Right kidney (tissue), 1 donor: ENCODE measurements around the gene CISTR.
"Not testable (repeated sequence)": the region's sequence is repeated elsewhere in the genome, so short reads cannot be mapped to it uniquely, and the experiment has no call there.

Experiments
- DNase-seq: peaks from one replicate; pipeline ENCODE4 v3.0.0-alpha.2; 2016

Gene CISTR

DNA sequence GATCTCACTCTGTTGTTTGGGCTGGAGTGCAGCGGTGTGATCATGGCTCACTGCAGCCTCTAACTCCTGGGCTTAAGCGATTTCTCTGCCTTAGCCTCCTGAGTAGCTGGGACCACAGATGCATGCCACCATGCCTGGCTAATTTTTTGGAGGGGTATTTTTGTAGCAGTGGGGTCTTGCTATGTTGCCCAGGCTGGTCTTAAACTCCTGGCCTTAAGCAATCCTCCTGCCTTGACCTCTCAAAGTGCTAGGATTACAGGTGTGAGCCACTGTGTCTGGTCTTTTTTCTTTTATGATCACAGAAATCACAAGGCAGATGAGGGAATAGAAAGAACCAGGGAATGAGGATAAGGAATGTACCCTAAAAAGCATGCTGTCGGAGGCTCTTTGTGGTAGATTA lies 11.0 kb upstream of the CISTR start:
- not testable (repeated sequence) for DNase-seq

DNA sequence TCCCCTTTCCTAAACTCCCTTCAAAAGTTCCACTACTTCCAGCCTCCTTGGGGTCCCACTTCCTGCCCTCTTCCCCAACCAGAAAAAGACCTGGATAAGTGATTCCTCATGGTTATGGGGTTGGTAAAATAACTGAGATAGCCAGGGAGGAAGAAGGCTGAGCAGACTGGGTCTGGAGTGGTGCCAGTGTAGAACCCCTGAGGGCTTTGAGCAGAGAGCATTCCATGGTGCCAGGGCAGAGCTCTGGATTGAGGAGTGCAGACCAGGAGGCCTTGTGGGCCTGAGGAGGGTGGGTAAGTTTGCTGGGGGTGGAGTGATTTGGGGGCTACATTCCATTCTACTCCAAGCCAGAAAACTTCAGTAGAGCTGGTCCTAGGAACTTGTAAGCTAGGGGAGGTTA lies 9.5 kb upstream of the CISTR start:
- no peak for DNase-seq

DNA sequence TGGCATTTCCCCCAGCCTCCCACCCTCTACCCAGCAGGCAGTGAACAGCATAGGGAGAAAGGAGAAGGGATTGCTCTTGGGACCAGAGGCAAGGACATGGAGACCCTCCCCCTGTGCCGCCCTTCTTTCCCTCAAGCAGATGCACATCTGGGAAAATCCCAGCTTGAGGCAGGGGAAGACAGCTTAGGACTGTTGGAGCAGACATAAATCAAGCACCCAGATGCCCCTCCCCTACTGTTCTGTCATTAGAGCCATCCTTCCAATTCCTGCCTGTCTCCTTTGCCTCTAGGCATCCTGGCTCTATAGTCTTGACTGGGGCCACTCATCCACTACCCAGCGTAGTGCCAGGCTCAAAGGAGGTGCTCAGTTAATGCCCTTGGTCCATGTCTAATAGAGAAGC lies 7.5 kb upstream of the CISTR start:
- no peak for DNase-seq

DNA sequence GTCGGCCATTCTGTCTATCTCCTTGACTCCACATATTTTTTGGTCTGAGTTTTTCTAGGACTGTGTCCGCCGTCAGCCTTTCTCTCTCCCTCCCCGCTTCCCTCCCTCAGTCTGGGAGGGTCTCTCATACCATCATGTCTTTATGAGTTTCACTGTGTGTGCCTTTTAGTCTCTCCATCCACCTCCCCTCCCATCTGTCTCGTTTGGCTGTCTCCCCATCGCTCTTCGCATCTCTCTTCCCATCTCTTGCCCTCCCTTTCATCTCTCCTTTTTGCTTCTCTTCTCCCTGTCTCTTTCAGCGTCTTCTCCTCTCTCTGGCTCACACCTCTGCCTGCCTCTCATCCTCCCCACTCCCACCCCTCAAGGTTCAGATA lies 6.9 kb upstream of the CISTR start:
- no peak for DNase-seq

DNA sequence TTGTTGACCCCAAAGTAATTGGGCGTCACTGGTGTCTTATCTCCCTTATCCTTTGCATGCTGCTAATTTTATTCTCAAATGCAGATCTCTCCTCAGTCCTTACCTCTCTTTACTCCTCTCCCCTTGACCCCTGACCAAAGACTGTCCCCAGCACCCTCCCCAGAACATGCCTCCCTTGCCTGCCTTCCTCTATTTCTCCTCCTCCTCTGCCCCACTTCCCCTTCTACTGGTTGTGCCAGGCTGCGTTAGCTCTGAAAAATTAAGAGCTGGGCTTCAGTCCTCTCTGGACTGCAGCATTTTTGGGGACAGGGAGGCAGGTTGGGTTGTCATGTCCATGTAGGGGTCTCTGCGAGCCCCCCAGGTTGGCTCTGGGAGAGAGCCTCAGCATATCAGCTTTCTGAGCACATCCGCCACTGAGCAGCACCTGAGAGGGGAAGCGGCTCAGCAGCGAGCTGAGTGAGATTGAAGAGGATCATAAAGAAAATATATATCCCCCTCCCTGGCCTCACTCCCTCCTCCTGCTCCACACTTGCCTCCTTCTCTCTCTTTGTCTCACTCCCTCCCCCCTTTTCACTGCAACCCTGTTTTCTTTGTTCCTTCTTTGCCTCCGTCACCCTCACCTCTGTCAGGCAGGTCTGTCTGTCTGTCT lies 6.4 kb upstream of the CISTR start:
- peak; percentile 56 for DNase-seq

DNA sequence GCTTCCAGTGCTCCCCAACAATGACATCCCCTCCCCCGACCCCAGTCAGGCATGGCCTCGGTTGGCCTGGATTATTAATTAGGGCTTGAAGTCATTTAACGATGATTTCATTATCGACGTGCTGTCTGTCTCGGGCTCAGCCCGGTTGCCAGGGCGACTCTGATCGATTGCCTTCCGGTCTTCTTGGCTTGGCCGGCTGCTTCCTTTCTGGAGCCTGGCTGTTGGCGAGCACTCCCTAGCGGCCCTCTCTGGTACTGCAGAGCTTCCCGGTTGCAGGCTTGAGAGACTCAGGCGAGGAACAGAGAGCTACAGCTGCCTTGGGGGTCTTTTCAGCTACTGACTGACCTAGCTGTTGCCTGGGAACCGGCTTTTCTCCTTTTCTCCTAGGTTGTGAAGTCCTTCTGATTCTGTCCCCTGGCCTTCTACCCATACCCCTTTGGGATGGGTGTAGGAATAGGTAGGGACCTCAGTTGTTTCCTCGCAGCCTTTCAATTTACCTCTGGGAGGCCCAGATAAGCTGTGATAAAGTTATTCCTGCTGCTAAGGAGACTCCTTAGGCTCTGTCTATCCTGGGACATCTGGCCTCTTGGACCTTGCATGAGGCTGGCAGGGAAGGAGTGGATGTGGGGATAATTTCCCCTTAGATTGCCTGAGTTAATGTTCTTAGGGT lies 5.5 kb upstream of the CISTR start:
- peak; percentile 67 for DNase-seq

DNA sequence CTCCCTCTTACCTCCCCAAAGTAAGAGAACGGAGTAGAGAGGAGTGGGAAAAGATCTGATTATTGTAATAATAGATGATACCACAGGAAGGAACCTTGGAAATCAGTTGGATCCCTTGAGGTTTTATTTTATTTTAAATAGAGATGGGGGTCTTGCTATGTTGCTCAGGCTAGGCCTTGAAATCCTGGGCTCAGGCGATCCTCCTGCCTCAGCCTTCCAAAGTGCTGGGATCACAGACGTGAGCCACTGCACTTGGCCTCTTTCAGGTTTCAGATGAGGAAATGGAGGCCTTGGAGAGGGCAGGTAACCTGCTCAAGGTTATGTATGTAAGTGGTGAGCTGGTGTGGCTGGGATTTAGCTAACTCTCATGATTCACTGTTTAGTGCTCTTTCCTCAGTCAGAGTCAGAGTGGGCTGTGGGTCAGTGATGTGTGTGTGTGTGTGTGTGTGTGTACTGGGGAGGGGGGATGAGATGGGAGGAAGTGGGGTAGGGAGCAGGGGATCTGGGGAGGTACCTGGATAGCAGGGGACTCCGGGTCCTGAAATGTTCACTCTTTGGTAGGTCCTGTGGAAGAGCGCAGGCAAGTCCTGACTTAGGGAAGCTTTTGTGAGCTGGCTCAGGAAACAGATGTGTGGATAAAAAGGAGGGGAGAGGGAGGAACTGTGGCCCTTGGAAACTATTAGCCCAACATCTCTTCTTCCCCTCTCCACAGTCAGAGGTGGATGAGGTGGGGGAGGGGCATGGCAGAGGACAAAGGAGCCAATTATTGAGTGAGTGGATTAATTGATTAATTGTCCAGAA lies 4.7 kb upstream of the CISTR start:
- no peak for DNase-seq

DNA sequence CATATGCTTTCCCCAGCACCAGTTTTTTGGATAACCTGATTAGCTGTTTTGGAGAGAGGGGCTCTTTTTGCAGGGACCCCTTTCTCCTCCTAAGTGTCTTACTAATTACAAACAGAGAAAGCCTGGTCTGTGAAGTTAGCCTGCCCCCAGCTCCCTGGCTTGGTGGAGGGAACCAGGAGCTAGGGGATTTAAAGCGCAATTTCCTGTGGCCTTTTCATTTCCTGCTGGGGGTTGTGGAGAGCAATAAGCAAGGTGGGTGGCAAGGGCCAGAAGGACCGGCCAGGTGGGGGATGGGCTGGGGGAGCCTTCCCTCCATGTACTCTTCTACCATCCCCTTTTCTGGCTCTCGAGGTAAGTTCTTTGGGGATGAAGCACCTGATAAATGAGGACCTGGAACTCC lies 4.1 kb upstream of the CISTR start:
- DNase-seq, result no peak

DNA sequence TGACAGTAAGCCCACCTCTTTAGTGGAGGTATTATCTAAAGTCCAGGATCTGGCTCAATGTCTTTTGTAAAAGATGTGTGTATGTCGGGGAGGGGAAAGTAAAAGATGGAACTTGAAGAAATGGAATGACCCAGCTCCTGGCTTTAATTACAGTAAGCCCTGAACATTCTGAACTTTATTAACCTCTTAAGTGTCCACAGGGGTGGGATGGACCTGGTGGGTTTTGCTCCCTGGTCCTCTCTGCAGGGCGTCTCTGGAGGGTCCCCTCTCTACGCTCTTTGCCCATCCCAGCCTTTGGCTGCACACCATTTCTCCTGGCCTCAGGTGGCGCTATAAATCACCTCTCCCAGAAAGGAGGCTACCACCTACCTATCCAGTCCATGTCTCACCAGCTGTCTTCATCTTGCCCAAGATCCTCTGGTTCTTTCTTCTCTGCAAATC lies 3.7 kb upstream of the CISTR start:
- no peak for DNase-seq

DNA sequence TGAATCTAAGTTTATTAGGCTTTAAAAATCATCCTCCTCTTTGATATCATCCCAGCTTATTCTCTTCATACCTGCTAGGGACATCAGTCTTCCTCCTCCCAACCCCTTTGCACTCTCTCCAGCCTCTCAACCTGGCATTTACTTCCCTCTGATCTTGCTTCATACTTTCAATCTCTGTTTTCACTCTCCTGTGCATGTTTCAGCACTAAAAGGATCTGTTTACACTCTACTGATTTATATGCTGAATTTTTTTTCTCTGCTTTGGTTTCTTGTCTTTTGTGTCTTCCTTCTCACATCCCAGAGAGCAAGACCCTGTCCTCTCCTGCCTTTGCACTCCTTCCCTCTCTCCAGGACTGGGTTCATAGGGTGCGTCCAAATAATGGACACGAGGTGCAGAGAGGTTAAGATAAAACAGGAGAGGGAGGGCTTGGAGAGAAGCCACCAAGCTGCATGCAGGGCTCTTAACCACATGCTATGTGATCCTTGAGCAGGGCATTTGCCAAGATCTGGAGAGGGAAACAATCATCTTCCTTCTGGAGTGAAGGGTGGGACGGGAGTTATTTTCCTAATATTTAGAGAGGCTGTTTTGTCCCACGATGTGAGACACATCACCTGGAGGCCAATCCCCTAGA lies 3.0 kb upstream of the CISTR start:
- DNase-seq, result peak; percentile 61

DNA sequence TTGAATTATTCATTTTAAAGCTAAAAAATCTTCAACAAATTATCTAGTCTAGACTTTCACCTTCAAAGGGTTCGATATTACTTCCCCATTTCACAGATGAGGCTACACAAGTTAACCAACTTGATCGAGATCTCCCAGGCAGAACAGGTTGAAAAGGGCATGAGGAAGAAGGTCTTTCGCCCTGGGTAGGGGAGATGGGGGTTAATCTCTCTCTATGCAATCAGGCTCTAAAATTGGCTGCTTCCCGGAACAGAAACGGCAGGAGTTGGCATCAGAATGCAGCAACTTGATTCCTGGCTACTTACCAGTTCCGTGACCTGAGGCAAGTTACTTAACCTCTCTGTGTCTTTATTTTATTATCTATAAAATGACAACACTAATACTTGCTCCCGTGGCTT lies 2.4 kb upstream of the CISTR start:
- no peak for DNase-seq

DNA sequence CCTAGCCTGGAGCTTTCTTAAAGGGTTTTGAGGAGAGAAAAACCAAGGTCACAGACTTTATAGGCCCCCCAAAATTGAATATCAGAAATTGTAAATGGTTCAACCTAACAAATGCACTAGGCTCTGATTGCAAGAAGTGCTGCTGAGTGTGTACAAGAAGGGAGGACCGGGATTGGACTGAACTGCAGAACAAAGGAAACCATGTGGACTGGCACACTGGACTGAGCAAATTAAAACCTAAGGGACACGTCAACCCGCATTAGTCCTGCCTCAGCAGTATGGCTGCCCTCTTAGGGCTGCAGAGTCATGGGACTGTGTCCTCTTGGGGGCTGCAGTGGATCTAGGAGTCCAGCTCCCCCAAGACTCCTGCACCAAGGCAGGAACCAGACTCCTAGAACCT lies 842 bp upstream of the CISTR start:
- DNase-seq, result no peak

DNA sequence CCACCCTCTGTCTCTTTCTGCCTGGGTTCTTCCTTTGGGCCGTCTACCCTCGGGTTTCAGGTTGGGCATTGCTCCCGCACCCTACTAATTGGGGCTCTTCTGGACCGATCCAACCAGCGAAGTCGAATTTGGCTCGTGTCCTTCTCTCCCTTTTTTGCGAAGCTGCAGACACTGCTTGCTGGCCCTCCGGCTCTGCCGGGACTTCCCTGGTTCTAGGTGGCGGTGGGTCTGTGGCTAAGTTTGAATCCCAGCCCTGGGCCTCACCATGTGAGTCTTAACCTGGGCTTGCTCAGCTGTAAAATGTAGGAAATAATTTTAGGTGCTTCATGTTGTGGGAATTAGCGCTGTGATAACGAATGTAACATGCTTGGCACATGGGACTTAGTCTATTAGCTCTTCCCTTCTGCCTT lies 418 bp upstream of the CISTR start:
- DNase-seq, result no peak

DNA sequence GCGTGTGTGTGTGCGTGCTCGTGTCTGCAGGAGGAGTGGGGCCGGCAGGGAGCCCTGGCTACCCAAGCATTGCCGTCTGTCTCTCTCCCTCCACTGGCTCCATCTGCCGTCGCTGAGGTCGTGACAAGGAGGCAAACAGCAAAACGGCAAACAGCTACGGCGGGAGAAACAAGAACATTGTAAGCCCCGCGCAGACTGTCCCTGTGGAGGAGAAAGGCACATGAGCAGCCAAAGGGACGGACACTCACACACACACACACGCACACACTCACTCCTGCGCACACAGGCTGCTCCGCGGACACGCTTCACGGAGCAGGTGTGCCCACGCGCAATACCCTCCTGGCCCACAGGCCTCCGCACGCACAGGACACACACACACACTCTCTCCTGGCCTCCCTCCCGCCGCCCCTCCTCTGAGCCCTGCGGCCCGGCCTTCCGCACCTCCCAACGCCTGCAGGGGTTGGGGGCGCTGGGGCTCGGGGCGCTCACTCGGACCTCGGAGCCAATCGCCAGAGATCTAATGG lies 905 bp downstream of the CISTR start:
- DNase-seq, result peak; percentile 79

DNA sequence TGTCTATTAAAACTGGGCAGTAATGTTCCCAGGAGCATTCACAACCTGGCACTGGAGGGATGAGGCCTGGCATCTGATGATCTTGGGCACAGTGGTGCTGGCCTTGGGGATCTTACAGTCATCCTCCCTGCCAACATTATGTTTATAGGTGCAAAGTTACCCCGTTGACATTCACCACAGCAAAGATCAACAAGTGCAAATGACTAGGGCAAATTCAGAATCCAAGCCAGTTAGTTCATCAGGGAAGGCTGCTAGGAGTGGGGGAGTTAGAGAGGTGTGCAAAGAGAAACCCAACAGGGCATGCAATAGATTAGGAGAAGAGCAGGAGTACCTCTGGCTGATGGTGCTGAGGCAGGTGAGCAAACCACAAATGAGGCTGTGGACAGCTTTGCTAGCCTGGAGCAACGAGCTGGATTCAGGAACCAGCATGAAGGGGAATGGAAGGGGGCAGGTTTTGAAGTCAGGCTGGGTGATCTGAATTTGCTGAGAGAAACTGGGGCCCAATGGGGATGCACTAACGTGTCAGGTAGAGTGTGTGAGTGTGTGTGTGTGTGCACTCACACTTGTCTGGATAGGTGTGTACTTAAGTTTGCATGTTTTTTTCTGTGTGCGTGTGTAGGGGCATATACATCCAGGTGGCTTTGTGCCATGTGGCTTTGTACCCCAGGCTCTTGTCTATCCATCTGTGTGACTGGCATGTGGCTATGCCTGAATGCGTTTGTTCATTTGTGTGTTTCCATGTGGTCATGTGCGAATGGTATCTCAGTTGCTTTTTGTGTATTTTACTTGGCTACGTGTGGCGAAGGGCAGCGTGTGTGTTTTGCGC lies 1.6 kb downstream of the CISTR start:
- DNase-seq, result no peak

DNA sequence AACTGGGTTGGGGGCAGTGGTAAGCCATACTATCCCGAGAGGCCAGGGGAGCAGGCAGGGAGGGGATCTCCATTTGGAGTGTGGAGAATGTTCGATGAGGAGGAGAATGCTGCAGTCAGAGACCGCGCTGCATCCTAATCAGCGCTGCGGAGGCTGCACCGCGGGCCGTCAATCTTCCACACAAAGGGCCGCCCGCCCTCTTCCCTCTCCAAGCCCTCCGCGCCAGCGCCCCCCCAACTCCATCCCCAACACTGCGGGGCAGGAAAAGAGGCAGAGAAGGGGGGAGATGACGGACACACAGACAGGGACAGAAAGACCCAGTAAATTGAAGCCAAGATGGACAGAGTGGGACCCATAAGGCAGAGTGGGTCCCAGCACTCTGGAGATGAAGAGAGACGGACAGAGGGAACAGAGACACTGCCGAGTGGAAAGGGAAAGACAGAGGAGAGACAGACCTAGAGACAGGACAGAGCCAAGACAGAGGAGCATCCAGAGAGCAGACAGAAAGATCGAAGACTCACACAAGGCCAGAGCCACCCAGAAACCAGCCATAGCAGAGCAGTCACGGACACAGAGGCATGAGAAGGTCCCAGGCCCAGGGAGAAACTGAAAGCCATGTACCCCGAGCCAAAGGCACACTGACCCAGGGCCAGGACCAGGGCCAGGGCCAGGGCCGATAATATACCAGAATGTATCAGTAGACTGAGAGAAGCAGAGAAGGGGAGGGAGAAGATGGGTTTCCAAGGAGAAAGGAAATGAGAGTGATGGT lies 3.5 kb downstream of the CISTR start:
- DNase-seq, result no peak

DNA sequence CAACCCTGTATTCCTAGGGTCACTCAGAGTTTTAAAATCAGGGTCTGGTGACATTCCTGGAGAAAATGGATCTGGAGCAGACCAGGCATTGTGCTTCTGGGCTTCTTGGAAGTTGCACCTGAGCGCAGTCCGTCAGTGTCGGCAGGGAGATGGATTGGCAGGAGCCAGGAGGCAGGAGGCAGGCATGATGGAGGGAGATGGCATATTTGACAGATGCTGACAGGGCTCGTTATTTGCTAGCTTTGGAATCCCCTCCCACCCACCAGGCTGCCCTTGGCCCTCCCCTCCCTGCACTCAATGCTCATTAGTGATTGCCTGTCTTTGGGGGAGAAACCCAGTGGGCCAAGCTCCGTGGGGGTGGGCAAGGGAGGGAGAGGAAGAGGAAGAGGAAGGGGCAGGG lies 4.7 kb downstream of the CISTR start:
- DNase-seq, result no peak

DNA sequence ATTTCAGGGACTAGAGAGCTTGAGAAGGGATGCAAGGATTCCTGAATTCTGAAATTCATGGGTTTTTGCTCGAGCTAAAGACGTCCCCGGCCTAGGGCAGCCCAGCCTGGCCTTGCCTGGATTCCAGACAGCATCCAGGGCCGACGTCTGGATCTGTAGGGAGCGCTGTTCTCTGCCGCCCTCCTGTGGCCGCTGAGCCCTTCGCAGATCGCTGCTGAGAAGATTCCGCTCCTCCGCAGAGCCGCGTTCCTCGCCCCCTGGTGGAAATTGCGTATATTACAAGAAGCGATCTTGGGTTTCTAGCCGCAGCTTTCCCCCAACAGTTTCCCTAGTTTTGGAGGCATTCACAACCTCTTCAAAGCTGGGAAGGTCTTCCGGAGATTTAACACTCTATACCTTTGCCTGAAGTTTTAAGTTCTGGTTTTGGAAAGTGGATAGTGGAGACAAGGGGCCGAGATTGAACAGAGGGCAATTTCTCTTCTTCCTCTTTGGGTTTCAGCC lies 5.1 kb downstream of the CISTR start:
- peak; percentile 81 for DNase-seq

DNA sequence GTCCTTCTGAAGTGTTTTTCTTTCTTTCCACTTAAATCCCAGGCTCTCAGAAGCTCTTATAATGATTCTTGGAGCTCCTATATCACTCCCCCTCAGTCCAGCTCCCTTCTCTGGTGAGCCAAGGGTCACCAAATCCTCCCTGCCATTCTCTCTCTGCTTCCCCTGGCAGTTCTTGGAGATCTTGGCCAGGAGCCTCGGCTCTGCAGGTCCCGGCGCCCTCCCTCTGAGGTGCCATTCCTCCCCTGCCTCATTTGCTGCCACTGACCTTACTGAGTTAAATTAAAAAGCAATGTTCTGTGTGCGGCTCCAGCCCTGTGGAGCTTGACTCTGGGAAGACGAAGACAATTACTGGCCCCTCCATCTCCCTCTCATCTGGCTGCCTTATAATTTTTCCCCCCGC lies 7.0 kb downstream of the CISTR start:
- DNase-seq, result no peak

DNA sequence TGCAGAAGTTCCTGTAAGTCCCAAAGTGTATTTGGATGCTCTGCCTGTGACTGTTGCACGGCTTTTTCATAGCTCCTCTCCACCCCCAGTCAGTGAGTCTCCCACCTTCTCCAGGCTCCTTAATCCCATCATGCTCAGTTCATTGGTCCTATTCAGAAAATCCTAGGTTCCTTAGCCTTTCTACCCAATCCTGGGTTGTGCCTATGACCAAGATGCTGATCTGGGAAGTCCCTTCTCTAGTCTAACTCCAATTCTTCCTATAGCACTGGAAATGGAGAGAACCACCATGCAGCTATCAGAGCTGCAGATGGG lies 7.7 kb downstream of the CISTR start:
- DNase-seq, result no peak
